ENCODE results near the gene ZNF888. TPM values are rescaled to one million over a fixed set of nuclear protein-coding genes. Genes with fewer than 3 reads are reported as not detected.

Gene ZNF888
- total and polyA plus RNA-seq, 9 of the 15 experiments (the other 6 are each of a cell fraction or from before 2014, with no cell fraction given), result 1.6 to 13.3 (median 9.9) TPM

DNA sequence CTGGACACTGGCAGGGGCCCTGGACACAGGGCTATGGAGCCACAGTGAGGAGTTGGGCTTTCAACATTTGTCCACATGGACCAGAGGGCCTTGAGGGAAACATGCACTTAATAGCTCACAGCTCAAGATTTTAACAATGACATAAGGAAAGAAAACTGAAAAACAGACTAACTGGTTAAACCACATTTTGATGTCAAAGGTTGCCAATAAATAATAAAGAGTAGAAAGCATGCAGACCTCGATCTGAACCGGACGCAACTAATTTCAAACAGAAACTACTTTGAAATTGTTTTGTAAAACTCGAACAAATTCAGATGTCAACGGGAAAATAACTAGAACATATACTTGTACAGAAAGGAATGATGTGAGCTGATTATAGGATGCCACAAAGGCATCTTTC is 15.5 kb upstream of the ZNF888 start (continued):
- TF ChIP-seq, protein P1, sequence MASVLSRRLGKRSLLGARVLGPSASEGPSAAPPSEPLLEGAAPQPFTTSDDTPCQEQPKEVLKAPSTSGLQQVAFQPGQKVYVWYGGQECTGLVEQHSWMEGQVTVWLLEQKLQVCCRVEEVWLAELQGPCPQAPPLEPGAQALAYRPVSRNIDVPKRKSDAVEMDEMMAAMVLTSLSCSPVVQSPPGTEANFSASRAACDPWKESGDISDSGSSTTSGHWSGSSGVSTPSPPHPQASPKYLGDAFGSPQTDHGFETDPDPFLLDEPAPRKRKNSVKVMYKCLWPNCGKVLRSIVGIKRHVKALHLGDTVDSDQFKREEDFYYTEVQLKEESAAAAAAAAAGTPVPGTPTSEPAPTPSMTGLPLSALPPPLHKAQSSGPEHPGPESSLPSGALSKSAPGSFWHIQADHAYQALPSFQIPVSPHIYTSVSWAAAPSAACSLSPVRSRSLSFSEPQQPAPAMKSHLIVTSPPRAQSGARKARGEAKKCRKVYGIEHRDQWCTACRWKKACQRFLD (CRISPR knock-in tag; IDR thresholded peaks at IDR 0.05), result no peak
- TF ChIP-seq ZSCAN32 (CRISPR knock-in tag; IDR thresholded peaks at IDR 0.05), result no peak

DNA sequence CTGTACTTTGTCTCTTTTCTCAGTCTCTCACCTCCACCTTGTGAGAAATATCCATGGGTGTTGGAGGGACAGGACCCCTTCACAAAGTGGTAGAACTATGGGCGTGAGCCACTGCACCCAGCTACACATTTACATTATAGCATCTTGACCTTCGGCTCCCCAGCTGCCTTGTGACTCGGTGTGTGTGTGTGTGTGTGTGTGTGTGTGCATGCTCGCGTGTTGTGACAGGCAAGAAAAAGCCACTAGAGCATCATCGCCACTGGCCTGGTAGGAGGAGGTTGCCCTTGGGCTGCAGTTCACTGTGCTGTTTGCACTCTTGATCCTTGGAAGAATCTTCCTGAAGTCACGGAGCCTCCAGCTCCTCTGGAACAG is 13.7 kb upstream of the ZNF888 start:
- CTCF ChIA-PET (ENCODE audit: low intra/inter-chr PET ratio), result no interaction called here
- H3K9me3 ChIP-seq (replicated peaks; ENCODE audit: control insufficient read depth, insufficient read depth, low read depth, low read length), result peaks cover 2% of the 10 kb centered on the region; the same call in 1 of the 2 replicates
- peak in 1 of 4 experiments; percentile 47 for DNase-seq (ENCODE audit: extremely low read depth in 1 of 4, low spot score in 3 of 4)
- H3K4me2 ChIP-seq (ENCODE audit: insufficient read depth, low read length), result peak overlapping the region; percentile 74
- BruUV-seq (replicated peaks), result no TSS peak
- peak overlapping the region; percentile 21 to 63; a peak in 3 of 4 replicates for H3K9ac ChIP-seq (ENCODE audit: insufficient read depth in 1 of 2, low read depth in 2 of 2, low read length in 2 of 2)
- peak overlapping the region; percentile 79 for H3K27ac ChIP-seq (ENCODE audit: extremely low read depth, low read depth, low read length)
- peaks cover 40 to 43% of the 10 kb centered on the region in 2 experiments for H3K4me1 ChIP-seq (replicated peaks in 1 of 2; ENCODE audit: control insufficient read depth in 2 of 2, insufficient read depth in 2 of 2, low read length in 2 of 2)
- in situ Hi-C loops (cut with MboI), result no loop called here
- intact Hi-C loops (cut with micrococcal nuclease), result loop anchor here (5.0 kb wide), 1 partner anchor 40 kb away; the partner anchor contains the start of gene ZNF320
- POLR2A ChIA-PET, result interaction anchor here (0.6 to 1.2 kb wide), 2 partner anchors 24 to 73 kb away, joined by 3 read pairs; no protein-coding TSS in a partner anchor
- peak; percentile 36 for ATAC-seq
- 13% methylated on average over 7 of the region's 7 CpGs for WGBS (ENCODE audit: insufficient coverage, low coverage, missing lambda C conversion rate)
- H4K20me1 ChIP-seq (replicated peaks; ENCODE audit: control insufficient read depth, insufficient read depth, low read length), result no peaks in the 10 kb centered on the region
- FAIRE-seq, result no peak
- H3K36me3 ChIP-seq (ENCODE audit: control insufficient read depth, insufficient read depth, low read length), result peaks cover 46% of the 10 kb centered on the region; the same call in 2 of the 3 replicates
- H3K4me3 ChIP-seq, result no peak overlapping the region
- peak overlapping the region; percentile 34; the same call in 1 of the 2 replicates for H2AFZ ChIP-seq (ENCODE audit: low read depth, low read length)
- H3K9me1 ChIP-seq (ENCODE audit: control insufficient read depth, insufficient read depth, low read length), result no peaks in the 10 kb centered on the region
- no peaks in the 10 kb centered on the region for H3K27me3 ChIP-seq (ENCODE audit: control insufficient read depth in 2 of 2, insufficient read depth in 2 of 2, low read length in 2 of 2)
- H3K79me2 ChIP-seq (ENCODE audit: control insufficient read depth, insufficient read depth, low read length), result peaks cover 95% of the 10 kb centered on the region
- TF ChIP-seq ETS2 (tag; IDR thresholded peaks at IDR 0.05; ENCODE audit: borderline replicate concordance, poor library complexity, severe bottlenecking), result no peak
- TF ChIP-seq NONO (IDR thresholded peaks at IDR 0.05; ENCODE audit: low read depth in 2 of 2, low read length in 1 of 2), result no peak
- TF ChIP-seq CCNT2 (IDR thresholded peaks at IDR 0.05; ENCODE audit: borderline replicate concordance, extremely low read depth, insufficient read length, low read depth, low read length), result no peak
- no peak for TF ChIP-seq HDAC6 (IDR thresholded peaks at IDR 0.05; ENCODE audit: low read depth, low read length)
- peak; percentile 4; the same call in 1 of the 2 replicates for TF ChIP-seq ZNF197 (CRISPR knock-in tag; IDR thresholded peaks at IDR 0.05; ENCODE audit: low read depth)
- TF ChIP-seq DPF2 (IDR thresholded peaks at IDR 0.05), result no peak
- TF ChIP-seq CEBPG (CRISPR knock-in tag; IDR thresholded peaks at IDR 0.05), result no peak
- no peak for TF ChIP-seq CEBPG (tag; conservative IDR thresholded peaks at IDR 0.05 in 1 of 2, IDR thresholded peaks at IDR 0.05 in 1 of 2)
- TF ChIP-seq, protein P2, sequence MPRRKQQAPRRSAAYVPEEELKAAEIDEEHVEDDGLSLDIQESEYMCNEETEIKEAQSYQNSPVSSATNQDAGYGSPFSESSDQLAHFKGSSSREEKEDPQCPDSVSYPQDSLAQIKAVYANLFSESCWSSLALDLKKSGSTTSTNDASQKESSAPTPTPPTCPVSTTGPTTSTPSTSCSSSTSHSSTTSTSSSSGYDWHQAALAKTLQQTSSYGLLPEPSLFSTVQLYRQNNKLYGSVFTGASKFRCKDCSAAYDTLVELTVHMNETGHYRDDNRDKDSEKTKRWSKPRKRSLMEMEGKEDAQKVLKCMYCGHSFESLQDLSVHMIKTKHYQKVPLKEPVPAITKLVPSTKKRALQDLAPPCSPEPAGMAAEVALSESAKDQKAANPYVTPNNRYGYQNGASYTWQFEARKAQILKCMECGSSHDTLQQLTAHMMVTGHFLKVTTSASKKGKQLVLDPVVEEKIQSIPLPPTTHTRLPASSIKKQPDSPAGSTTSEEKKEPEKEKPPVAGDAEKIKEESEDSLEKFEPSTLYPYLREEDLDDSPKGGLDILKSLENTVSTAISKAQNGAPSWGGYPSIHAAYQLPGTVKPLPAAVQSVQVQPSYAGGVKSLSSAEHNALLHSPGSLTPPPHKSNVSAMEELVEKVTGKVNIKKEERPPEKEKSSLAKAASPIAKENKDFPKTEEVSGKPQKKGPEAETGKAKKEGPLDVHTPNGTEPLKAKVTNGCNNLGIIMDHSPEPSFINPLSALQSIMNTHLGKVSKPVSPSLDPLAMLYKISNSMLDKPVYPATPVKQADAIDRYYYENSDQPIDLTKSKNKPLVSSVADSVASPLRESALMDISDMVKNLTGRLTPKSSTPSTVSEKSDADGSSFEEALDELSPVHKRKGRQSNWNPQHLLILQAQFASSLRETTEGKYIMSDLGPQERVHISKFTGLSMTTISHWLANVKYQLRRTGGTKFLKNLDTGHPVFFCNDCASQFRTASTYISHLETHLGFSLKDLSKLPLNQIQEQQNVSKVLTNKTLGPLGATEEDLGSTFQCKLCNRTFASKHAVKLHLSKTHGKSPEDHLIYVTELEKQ (CRISPR knock-in tag; IDR thresholded peaks at IDR 0.05), result no peak
- TF ChIP-seq U2AF2 (optimal IDR thresholded peaks at IDR 0.05; ENCODE audit: low read depth, low read length), result no peak
- no peak for TF ChIP-seq ZBTB7A (IDR thresholded peaks at IDR 0.05; ENCODE audit: borderline replicate concordance, control insufficient read depth, low read depth, low read length)
- no peak for TF ChIP-seq ATF1 (CRISPR knock-in tag; IDR thresholded peaks at IDR 0.05)
- TF ChIP-seq ATF1 (tag; IDR thresholded peaks at IDR 0.05), result no peak
- TF ChIP-seq PYGO2 (tag; IDR thresholded peaks at IDR 0.05), result no peak
- TF ChIP-seq CC2D1A (IDR thresholded peaks at IDR 0.05), result no peak
